K562 (cell line): Measurements from ENCODE around the gene OFD1. TPM values are rescaled to one million over a fixed set of nuclear protein-coding genes. Genes with fewer than 3 reads are reported as not detected.

ENCODE experiments used
- FOXK1 ChIP-seq: sonication (generic); formaldehyde crosslinking; IDR thresholded peaks from 2 replicates; pipeline ENCODE4 v1.8.0; 2022; ENCODE audit warnings: missing genetic modification reagents, mild to moderate bottlenecking, borderline replicate concordance
- ZEB2 ChIP-seq: fragments of 450-650 bp; IDR thresholded peaks from 2 replicates; pipeline ENCODE4 v1.6.1; 2016
- polyA plus RNA-seq, 8 experiments: library from polyadenylated mRNA; depleted of rRNA in 4 of 8; stranded (reverse) in 5 of 8; unstranded in 3 of 8; fragments of >200 nt; fragmentation: Nextera tagmentation in 2 of 8; fragmentation: Illumina TruSeq in 1 of 8; extraction: Ambion mirVana in 2 of 8; extraction: Trizol in 1 of 8; gene quantifications; 2 replicates each; pipeline versions ENCODE4 v1.2.1 to v1.2.3, GENCODE V29; 2011 to 2014; ENCODE audit warnings: inconsistent platforms in 1 of 8, missing spikeins in 1 of 8
- total RNA-seq, 7 experiments: library from RNA; depleted of rRNA in 6 of 7; stranded (reverse); fragments of >200 nt in 6 of 7; fragmentation: Illumina TruSeq in 2 of 7; extraction: Trizol in 2 of 7; gene quantifications; 2 replicates each; pipeline versions ENCODE4 v1.2.1 to v1.2.3, GENCODE V29; 2011 to 2021; ENCODE audit warnings: low replicate concordance in 1 of 7
- TF ChIP-seq, protein P1 (sequence below): fragments of 450-650 bp; IDR thresholded peaks from 2 replicates; pipeline ENCODE4 v1.6.1; 2016; ENCODE audit warnings: mild to moderate bottlenecking, moderate library complexity
- TF ChIP-seq, protein P2 (sequence below), 2 experiments: fragments of 450-650 bp; IDR thresholded peaks; 2 replicates each; pipeline ENCODE4 v1.6.1; 2016
- TF ChIP-seq, protein P3 (sequence below), 2 experiments: IDR thresholded peaks; 2 replicates each; pipeline ENCODE4 v1.6.1; 2012; ENCODE audit warnings: improper control_type of control experiment in 2 of 2, low read depth in 2 of 2, low read length in 2 of 2, borderline replicate concordance in 1 of 2
- TF ChIP-seq, protein P4 (sequence below): fragments of 450-650 bp; formaldehyde crosslinking; IDR thresholded peaks from 2 replicates; pipeline ENCODE4 v1.4.0; 2020; ENCODE audit warnings: mild to moderate bottlenecking, mixed read lengths

The OFD1 gene
- total and polyA plus RNA-seq, 9 of the 15 experiments (the other 6 are each of a cell fraction or from before 2014, with no cell fraction given), result 22.0 to 49.1 (median 30.2) TPM

DNA sequence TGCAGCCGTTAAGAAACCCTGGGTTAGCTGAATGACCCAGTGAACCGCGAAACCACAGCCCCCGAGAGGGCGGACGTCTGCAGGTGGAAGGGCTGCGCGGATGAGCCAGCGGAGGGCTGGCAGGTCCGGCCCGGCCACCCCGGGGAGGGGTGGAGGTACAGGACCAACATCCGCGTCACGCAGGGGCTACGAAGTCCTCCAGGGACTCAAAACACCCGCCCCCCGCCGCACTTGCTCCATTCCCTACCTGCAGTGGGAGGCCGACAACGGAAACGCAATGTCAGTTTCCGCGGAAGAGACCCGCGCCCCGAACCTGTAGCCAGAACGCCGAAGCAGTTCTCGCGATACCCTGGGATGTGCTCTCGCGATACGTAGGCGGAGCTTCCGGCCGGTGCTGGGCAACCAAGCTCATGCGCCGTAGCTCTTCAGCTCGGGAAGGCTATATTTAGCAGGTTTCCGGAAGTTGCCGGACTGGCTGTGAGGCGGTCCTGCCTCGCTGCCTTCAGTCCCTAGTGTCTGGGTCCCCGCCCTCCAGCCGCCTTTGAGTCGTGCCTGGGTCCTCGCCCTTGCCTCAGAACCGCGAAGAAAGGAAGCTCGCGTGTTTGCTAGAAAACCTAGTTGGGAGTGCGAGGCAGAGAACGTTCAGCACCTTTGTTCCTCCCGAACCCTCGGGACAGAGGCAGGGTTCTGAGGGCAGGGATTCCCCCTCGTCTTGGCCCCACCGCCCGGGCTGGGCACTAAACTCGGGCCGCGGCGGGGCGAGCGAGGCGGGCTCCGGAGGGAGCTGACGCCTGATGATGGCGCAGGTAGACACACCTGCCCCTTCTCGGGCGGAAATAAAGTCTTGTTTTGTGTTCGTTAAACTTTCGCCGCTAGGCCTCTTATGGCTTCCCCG, at the start of gene OFD1, which contains the start of gene TRAPPC2 (continued):
- TF ChIP-seq, protein P1, sequence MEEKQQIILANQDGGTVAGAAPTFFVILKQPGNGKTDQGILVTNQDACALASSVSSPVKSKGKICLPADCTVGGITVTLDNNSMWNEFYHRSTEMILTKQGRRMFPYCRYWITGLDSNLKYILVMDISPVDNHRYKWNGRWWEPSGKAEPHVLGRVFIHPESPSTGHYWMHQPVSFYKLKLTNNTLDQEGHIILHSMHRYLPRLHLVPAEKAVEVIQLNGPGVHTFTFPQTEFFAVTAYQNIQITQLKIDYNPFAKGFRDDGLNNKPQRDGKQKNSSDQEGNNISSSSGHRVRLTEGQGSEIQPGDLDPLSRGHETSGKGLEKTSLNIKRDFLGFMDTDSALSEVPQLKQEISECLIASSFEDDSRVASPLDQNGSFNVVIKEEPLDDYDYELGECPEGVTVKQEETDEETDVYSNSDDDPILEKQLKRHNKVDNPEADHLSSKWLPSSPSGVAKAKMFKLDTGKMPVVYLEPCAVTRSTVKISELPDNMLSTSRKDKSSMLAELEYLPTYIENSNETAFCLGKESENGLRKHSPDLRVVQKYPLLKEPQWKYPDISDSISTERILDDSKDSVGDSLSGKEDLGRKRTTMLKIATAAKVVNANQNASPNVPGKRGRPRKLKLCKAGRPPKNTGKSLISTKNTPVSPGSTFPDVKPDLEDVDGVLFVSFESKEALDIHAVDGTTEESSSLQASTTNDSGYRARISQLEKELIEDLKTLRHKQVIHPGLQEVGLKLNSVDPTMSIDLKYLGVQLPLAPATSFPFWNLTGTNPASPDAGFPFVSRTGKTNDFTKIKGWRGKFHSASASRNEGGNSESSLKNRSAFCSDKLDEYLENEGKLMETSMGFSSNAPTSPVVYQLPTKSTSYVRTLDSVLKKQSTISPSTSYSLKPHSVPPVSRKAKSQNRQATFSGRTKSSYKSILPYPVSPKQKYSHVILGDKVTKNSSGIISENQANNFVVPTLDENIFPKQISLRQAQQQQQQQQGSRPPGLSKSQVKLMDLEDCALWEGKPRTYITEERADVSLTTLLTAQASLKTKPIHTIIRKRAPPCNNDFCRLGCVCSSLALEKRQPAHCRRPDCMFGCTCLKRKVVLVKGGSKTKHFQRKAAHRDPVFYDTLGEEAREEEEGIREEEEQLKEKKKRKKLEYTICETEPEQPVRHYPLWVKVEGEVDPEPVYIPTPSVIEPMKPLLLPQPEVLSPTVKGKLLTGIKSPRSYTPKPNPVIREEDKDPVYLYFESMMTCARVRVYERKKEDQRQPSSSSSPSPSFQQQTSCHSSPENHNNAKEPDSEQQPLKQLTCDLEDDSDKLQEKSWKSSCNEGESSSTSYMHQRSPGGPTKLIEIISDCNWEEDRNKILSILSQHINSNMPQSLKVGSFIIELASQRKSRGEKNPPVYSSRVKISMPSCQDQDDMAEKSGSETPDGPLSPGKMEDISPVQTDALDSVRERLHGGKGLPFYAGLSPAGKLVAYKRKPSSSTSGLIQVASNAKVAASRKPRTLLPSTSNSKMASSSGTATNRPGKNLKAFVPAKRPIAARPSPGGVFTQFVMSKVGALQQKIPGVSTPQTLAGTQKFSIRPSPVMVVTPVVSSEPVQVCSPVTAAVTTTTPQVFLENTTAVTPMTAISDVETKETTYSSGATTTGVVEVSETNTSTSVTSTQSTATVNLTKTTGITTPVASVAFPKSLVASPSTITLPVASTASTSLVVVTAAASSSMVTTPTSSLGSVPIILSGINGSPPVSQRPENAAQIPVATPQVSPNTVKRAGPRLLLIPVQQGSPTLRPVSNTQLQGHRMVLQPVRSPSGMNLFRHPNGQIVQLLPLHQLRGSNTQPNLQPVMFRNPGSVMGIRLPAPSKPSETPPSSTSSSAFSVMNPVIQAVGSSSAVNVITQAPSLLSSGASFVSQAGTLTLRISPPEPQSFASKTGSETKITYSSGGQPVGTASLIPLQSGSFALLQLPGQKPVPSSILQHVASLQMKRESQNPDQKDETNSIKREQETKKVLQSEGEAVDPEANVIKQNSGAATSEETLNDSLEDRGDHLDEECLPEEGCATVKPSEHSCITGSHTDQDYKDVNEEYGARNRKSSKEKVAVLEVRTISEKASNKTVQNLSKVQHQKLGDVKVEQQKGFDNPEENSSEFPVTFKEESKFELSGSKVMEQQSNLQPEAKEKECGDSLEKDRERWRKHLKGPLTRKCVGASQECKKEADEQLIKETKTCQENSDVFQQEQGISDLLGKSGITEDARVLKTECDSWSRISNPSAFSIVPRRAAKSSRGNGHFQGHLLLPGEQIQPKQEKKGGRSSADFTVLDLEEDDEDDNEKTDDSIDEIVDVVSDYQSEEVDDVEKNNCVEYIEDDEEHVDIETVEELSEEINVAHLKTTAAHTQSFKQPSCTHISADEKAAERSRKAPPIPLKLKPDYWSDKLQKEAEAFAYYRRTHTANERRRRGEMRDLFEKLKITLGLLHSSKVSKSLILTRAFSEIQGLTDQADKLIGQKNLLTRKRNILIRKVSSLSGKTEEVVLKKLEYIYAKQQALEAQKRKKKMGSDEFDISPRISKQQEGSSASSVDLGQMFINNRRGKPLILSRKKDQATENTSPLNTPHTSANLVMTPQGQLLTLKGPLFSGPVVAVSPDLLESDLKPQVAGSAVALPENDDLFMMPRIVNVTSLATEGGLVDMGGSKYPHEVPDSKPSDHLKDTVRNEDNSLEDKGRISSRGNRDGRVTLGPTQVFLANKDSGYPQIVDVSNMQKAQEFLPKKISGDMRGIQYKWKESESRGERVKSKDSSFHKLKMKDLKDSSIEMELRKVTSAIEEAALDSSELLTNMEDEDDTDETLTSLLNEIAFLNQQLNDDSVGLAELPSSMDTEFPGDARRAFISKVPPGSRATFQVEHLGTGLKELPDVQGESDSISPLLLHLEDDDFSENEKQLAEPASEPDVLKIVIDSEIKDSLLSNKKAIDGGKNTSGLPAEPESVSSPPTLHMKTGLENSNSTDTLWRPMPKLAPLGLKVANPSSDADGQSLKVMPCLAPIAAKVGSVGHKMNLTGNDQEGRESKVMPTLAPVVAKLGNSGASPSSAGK, result peak; percentile 77
- TF ChIP-seq, protein P2, sequence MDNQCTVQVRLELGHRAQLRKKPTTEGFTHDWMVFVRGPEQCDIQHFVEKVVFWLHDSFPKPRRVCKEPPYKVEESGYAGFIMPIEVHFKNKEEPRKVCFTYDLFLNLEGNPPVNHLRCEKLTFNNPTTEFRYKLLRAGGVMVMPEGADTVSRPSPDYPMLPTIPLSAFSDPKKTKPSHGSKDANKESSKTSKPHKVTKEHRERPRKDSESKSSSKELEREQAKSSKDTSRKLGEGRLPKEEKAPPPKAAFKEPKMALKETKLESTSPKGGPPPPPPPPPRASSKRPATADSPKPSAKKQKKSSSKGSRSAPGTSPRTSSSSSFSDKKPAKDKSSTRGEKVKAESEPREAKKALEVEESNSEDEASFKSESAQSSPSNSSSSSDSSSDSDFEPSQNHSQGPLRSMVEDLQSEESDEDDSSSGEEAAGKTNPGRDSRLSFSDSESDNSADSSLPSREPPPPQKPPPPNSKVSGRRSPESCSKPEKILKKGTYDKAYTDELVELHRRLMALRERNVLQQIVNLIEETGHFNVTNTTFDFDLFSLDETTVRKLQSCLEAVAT (IDR thresholded peaks at IDR 0.05), result 0 out of 4 replicates have a peak, but pooled peaks of 1 of the 2 experiments have one; percentile 36
- TF ChIP-seq ZEB2 (peak; percentile 88), FOXK1 (CRISPR knock-in tag) (no peak)
- TF ChIP-seq, protein P3, sequence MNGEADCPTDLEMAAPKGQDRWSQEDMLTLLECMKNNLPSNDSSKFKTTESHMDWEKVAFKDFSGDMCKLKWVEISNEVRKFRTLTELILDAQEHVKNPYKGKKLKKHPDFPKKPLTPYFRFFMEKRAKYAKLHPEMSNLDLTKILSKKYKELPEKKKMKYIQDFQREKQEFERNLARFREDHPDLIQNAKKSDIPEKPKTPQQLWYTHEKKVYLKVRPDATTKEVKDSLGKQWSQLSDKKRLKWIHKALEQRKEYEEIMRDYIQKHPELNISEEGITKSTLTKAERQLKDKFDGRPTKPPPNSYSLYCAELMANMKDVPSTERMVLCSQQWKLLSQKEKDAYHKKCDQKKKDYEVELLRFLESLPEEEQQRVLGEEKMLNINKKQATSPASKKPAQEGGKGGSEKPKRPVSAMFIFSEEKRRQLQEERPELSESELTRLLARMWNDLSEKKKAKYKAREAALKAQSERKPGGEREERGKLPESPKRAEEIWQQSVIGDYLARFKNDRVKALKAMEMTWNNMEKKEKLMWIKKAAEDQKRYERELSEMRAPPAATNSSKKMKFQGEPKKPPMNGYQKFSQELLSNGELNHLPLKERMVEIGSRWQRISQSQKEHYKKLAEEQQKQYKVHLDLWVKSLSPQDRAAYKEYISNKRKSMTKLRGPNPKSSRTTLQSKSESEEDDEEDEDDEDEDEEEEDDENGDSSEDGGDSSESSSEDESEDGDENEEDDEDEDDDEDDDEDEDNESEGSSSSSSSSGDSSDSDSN (IDR thresholded peaks at IDR 0.05; ENCODE audit: borderline replicate concordance in 1 of 2, low read depth in 2 of 2, low read length in 2 of 2), result 0 out of 4 replicates have a peak, but pooled peaks have one; percentile 26 to 49
- TF ChIP-seq, protein P4, sequence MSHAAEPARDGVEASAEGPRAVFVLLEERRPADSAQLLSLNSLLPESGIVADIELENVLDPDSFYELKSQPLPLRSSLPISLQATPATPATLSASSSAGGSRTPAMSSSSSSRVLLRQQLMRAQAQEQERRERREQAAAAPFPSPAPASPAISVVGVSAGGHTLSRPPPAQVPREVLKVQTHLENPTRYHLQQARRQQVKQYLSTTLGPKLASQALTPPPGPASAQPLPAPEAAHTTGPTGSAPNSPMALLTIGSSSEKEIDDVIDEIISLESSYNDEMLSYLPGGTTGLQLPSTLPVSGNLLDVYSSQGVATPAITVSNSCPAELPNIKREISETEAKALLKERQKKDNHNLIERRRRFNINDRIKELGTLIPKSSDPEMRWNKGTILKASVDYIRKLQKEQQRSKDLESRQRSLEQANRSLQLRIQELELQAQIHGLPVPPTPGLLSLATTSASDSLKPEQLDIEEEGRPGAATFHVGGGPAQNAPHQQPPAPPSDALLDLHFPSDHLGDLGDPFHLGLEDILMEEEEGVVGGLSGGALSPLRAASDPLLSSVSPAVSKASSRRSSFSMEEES (CRISPR knock-in tag), result no peak
